SIG-M5 treated with dmso at 0.1 percent for 504 hours (cell line): ENCODE results near the gene ZNF407.

ENCODE experiments used
- DNase-seq: peaks from one replicate; lab custom pipeline; 2025; ENCODE audit not compliant: unreplicated experiment; lab: John Stamatoyannopoulos, UW

ZNF407 gene

GRCh38 chr18:74669136-74669798 is 71.6 kb downstream of the ZNF407 start:
- no peak for DNase-seq

- DNase-seq: no peak
Measured at GRCh38 chr18:74672371-74672770, 74.7 kb downstream of the ZNF407 start.

GRCh38 chr18:74674487-74674886 is 76.8 kb downstream of the ZNF407 start:
- DNase-seq: no peak

- DNase-seq: no peak
Measured at GRCh38 chr18:74679006-74679678, 81.5 kb downstream of the ZNF407 start.

GRCh38 chr18:74679679-74680076 is 82.0 kb downstream of the ZNF407 start:
- DNase-seq: no peak

- DNase-seq: no peak
Measured at GRCh38 chr18:74682141-74682990, 84.7 kb downstream of the ZNF407 start.

GRCh38 chr18:74682991-74683297 is 85.3 kb downstream of the ZNF407 start:
- DNase-seq: no peak

GRCh38 chr18:74683573-74683972 is 85.9 kb downstream of the ZNF407 start:
- no peak for DNase-seq

GRCh38 chr18:74689251-74689650 is 91.6 kb downstream of the ZNF407 start:
- no peak for DNase-seq

- no peak for DNase-seq
Measured at GRCh38 chr18:74692367-74693013, 94.8 kb downstream of the ZNF407 start.

- DNase-seq: no peak
Measured at GRCh38 chr18:74694436-74694835, 96.8 kb downstream of the ZNF407 start.

- no peak for DNase-seq
Measured at GRCh38 chr18:74695170-74695569, 97.5 kb downstream of the ZNF407 start.

GRCh38 chr18:74698881-74699280 is 101.2 kb downstream of the ZNF407 start:
- DNase-seq: no peak

- no peak for DNase-seq
Measured at GRCh38 chr18:74699455-74699854, 101.8 kb downstream of the ZNF407 start.

GRCh38 chr18:74702950-74703349 is 105.3 kb downstream of the ZNF407 start:
- DNase-seq: no peak

GRCh38 chr18:74708169-74708568 is 110.5 kb downstream of the ZNF407 start:
- DNase-seq: no peak

GRCh38 chr18:74709452-74709851 is 111.8 kb downstream of the ZNF407 start:
- DNase-seq: no peak

- DNase-seq: no peak
Measured at GRCh38 chr18:74714120-74714519, 116.5 kb downstream of the ZNF407 start.

- DNase-seq: no peak
Measured at GRCh38 chr18:74714791-74715190, 117.1 kb downstream of the ZNF407 start.

GRCh38 chr18:74715306-74715705 is 117.6 kb downstream of the ZNF407 start:
- no peak for DNase-seq

- no peak for DNase-seq
Measured at GRCh38 chr18:74715865-74716712, 118.4 kb downstream of the ZNF407 start.
